ENCODE results near the gene DNAJC1. TPM values are rescaled to one million over a fixed set of nuclear protein-coding genes. Genes with fewer than 3 reads are reported as not detected.
A peak's percentile ranks its signal among the peaks of the same experiment; 100 is the strongest.

The DNAJC1 gene
- total and polyA plus RNA-seq, 4 donors: 21.2 to 48.1 (median 32.5) TPM

DNA sequence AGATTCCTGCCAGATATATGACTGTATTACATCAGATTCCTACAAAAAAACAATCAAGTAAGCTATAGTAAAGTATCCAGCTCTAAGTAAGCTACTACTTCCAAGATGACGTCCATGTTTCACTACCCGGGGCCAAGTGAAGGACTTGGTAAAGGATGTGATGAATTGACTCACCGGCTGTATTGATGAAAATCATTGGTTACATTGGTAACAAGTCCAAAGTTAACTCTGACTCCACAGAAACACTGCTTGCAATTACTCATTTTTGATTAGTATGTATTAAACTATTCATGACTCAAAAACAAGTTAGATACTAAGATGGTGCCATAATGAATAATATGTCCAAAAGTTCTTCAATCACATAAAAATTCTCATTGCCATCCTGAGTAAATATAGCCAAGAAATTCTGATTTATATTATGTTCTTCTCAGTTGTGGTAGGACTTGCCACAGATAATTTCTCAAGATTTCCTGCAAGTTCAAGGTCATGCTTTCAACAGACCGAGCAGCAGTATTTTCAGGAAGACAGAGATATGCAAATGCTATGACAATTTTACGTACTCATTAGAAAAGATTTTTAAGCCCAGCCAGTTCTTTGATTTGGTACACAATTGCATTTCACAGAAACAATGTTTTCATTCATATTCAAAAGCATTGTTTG, 12.6 kb upstream of the DNAJC1 start:
- 85% methylated on average over 5 of the region's 5 CpGs for WGBS
- no peaks in the 10 kb centered on the region for H3K4me1 ChIP-seq (ENCODE audit: control insufficient read depth in 4 of 4, insufficient read depth in 4 of 4, low read length in 3 of 4)
- no peaks in the 10 kb centered on the region for H3K9me3 ChIP-seq (ENCODE audit: control insufficient read depth in 4 of 4, low read length in 3 of 4)
- H3K27me3 ChIP-seq (ENCODE audit: control insufficient read depth in 4 of 4, insufficient read depth in 4 of 4, low read length in 3 of 4): no peaks in the 10 kb centered on the region
- no peak overlapping the region for H3K4me3 ChIP-seq (ENCODE audit: low read depth in 1 of 3, low read length in 3 of 3)
- no peak overlapping the region for H3K9ac ChIP-seq (ENCODE audit: low read depth in 1 of 2, low read length in 2 of 2)
- H3K36me3 ChIP-seq (ENCODE audit: control insufficient read depth in 4 of 4, insufficient read depth in 3 of 4, low read depth in 1 of 4, low read length in 3 of 4): no peaks in the 10 kb centered on the region
- TF ChIP-seq YY1 (IDR thresholded peaks at IDR 0.05) (no peak), HNF4A (conservative IDR thresholded peaks at IDR 0.05) (no peak), JUND (IDR thresholded peaks at IDR 0.05) (no peak), FOXA1 (IDR thresholded peaks at IDR 0.05) (no peak), FOXA2 (IDR thresholded peaks at IDR 0.05) (no peak), TAF1 (conservative IDR thresholded peaks at IDR 0.05) (no peak), REST (IDR thresholded peaks at IDR 0.05) (no peak), ZBTB33 (IDR thresholded peaks at IDR 0.05) (no peak), MAX (IDR thresholded peaks at IDR 0.05) (no peak)
- TF ChIP-seq, protein P1, sequence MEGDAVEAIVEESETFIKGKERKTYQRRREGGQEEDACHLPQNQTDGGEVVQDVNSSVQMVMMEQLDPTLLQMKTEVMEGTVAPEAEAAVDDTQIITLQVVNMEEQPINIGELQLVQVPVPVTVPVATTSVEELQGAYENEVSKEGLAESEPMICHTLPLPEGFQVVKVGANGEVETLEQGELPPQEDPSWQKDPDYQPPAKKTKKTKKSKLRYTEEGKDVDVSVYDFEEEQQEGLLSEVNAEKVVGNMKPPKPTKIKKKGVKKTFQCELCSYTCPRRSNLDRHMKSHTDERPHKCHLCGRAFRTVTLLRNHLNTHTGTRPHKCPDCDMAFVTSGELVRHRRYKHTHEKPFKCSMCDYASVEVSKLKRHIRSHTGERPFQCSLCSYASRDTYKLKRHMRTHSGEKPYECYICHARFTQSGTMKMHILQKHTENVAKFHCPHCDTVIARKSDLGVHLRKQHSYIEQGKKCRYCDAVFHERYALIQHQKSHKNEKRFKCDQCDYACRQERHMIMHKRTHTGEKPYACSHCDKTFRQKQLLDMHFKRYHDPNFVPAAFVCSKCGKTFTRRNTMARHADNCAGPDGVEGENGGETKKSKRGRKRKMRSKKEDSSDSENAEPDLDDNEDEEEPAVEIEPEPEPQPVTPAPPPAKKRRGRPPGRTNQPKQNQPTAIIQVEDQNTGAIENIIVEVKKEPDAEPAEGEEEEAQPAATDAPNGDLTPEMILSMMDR (IDR thresholded peaks at IDR 0.05; ENCODE audit: low read depth, low read length, missing input control): no peak
- TF ChIP-seq, protein P2, sequence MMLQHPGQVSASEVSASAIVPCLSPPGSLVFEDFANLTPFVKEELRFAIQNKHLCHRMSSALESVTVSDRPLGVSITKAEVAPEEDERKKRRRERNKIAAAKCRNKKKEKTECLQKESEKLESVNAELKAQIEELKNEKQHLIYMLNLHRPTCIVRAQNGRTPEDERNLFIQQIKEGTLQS (IDR thresholded peaks at IDR 0.05): no peak
- H3K27ac ChIP-seq (ENCODE audit: low read depth in 1 of 2, low read length in 2 of 2): no peak overlapping the region
- no peak for DNase-seq (ENCODE audit: low spot score)

GRCh38 chr10:22010973-22011408, 7.5 kb upstream of the DNAJC1 start:
- no peak overlapping the region for H3K27ac ChIP-seq (ENCODE audit: low read depth in 1 of 2, low read length in 2 of 2)
- WGBS: 38% methylated on average over 1 of the region's 1 CpG

More at GRCh38 chr10:22010973-22011408, 7.5 kb upstream of the DNAJC1 start:
- H3K36me3 ChIP-seq (ENCODE audit: control insufficient read depth in 4 of 4, insufficient read depth in 3 of 4, low read depth in 1 of 4, low read length in 3 of 4): no peaks in the 10 kb centered on the region
- H3K4me1 ChIP-seq (ENCODE audit: control insufficient read depth in 4 of 4, insufficient read depth in 4 of 4, low read length in 3 of 4): no peaks in the 10 kb centered on the region
- no peaks in the 10 kb centered on the region for H3K27me3 ChIP-seq (ENCODE audit: control insufficient read depth in 4 of 4, insufficient read depth in 4 of 4, low read length in 3 of 4)
- H3K4me3 ChIP-seq (ENCODE audit: low read depth in 1 of 3, low read length in 3 of 3): no peak overlapping the region
- H3K9ac ChIP-seq (ENCODE audit: low read depth in 1 of 2, low read length in 2 of 2): no peak overlapping the region
- no peaks in the 10 kb centered on the region for H3K9me3 ChIP-seq (ENCODE audit: control insufficient read depth in 4 of 4, low read length in 3 of 4)
- TF ChIP-seq ZBTB33 (IDR thresholded peaks at IDR 0.05) (no peak), RAD21 (IDR thresholded peaks at IDR 0.05) (peak; percentile 64 to 72), FOXA1 (IDR thresholded peaks at IDR 0.05) (no peak)
- no peak for DNase-seq (ENCODE audit: low spot score)

All from liver (tissue), 9 donors.